IPS-20b (cell line): Measurements from ENCODE around the gene FBXO40.

Experiments used
- H3K27ac ChIP-seq: one replicate; pipeline ENCODE4 v1.5.1; 2013; ENCODE audit warnings: low read length
- H3K27me3 ChIP-seq: 2 replicates; pipeline ENCODE4 v1.6.1; 2013; ENCODE audit warnings: mild to moderate bottlenecking, low read length, inconsistent platforms; ENCODE audit not compliant: insufficient read depth
- H3K36me3 ChIP-seq: 2 replicates; pipeline ENCODE4 v1.6.1; 2013; ENCODE audit warnings: low read depth, mild to moderate bottlenecking, inconsistent platforms, low read length, moderate library complexity; ENCODE audit not compliant: insufficient read depth
- H3K4me1 ChIP-seq: 2 replicates; pipeline ENCODE4 v1.6.1; 2013; ENCODE audit warnings: mild to moderate bottlenecking, control low read depth, inconsistent platforms, low read length, moderate library complexity; ENCODE audit not compliant: insufficient read depth
- H3K4me3 ChIP-seq: 2 replicates; pipeline ENCODE4 v1.5.1; 2013; ENCODE audit warnings: mild to moderate bottlenecking, low read length, inconsistent platforms
- H3K9ac ChIP-seq: 2 replicates; pipeline ENCODE4 v1.6.1; 2013; ENCODE audit warnings: low read depth, mild to moderate bottlenecking, inconsistent platforms, low read length, moderate library complexity
- H3K9me3 ChIP-seq: 2 replicates; pipeline ENCODE4 v1.6.1; 2013; ENCODE audit warnings: mild to moderate bottlenecking, low read depth, low read length, inconsistent platforms; ENCODE audit not compliant: insufficient read depth

The FBXO40 gene

GRCh38 chr3:121670676-121671075, 77.5 kb downstream of the FBXO40 start:
- Histone ChIP-seq H3K4me3 (no peak overlapping the region), H3K27me3 (no peaks in the 10 kb centered on the region), H3K4me1 (no peaks in the 10 kb centered on the region), H3K36me3 (peaks cover 63% of the 10 kb centered on the region), H3K9me3 (no peaks in the 10 kb centered on the region), H3K9ac (no peak overlapping the region), H3K27ac (no peak overlapping the region)

GRCh38 chr3:121677141-121677540, 84.0 kb downstream of the FBXO40 start:
- Histone ChIP-seq H3K9me3 (no peaks in the 10 kb centered on the region), H3K36me3 (peaks cover 61% of the 10 kb centered on the region), H3K27ac (no peak overlapping the region), H3K9ac (no peak overlapping the region), H3K4me3 (no peak overlapping the region), H3K27me3 (no peaks in the 10 kb centered on the region), H3K4me1 (no peaks in the 10 kb centered on the region)
